GM12865 (cell line): ENCODE results near the gene CDRT15.
"Not testable (repeated sequence)": the region's sequence is repeated elsewhere in the genome, so short reads cannot be mapped to it uniquely, and the experiment has no call there.

Experiments used
- DNase-seq: peaks from one replicate; pipeline ENCODE4 v3.0.0; 2010; ENCODE audit warnings: low read depth
- H3K4me3 ChIP-seq: 2 replicates; pipeline ENCODE4 v1.5.1; 2011; ENCODE audit warnings: mild to moderate bottlenecking, low read depth, low read length, control low read depth
- CTCF ChIP-seq: IDR thresholded peaks from 2 replicates; pipeline ENCODE4 v1.5.1; 2011; ENCODE audit warnings: low read length, control low read depth, low read depth, inconsistent platforms; ENCODE audit not compliant: insufficient read depth; ENCODE audit errors: missing control alignments

The CDRT15 gene

GRCh38 chr17:14245629-14246028 lies 9.0 kb upstream of the CDRT15 start:
- no peak for DNase-seq
- H3K4me3 ChIP-seq, result no peak overlapping the region
- TF ChIP-seq CTCF, result no peak

GRCh38 chr17:14245002-14245401 lies 8.3 kb upstream of the CDRT15 start:
- no peak for TF ChIP-seq CTCF
- no peak for DNase-seq

GRCh38 chr17:14239271-14239670 lies 2.6 kb upstream of the CDRT15 start:
- not testable (repeated sequence) for DNase-seq, H3K4me3 ChIP-seq

More at GRCh38 chr17:14245002-14245401, 8.3 kb upstream of the CDRT15 start:
- H3K4me3 ChIP-seq, result no peak overlapping the region

- not testable (repeated sequence) for DNase-seq, H3K4me3 ChIP-seq
Measured at GRCh38 chr17:14236032-14236431, 630 bp downstream of the CDRT15 start.

- DNase-seq, H3K4me3 ChIP-seq: not testable (repeated sequence)
Measured at GRCh38 chr17:14235047-14235446, 1.6 kb downstream of the CDRT15 start.

GRCh38 chr17:14231187-14231586 lies 5.5 kb downstream of the CDRT15 start:
- DNase-seq, H3K4me3 ChIP-seq: not testable (repeated sequence)

- TF ChIP-seq CTCF, result no peak
- no peak for DNase-seq
- H3K4me3 ChIP-seq, result no peak overlapping the region
Measured at GRCh38 chr17:14228903-14229302, 7.8 kb downstream of the CDRT15 start.

GRCh38 chr17:14227052-14227451 lies 9.6 kb downstream of the CDRT15 start:
- no peak overlapping the region for H3K4me3 ChIP-seq
- no peak for TF ChIP-seq CTCF
- DNase-seq, result no peak

GRCh38 chr17:14225254-14225980 lies 11.2 kb downstream of the CDRT15 start:
- no peak for DNase-seq
- no peak overlapping the region for H3K4me3 ChIP-seq
- no peak for TF ChIP-seq CTCF
